NB4 (cell line): Measurements from ENCODE around the gene C11orf86.

Experiments used
- DNase-seq: peaks from one replicate; pipeline ENCODE4 v3.0.0; 2010; ENCODE audit warnings: low read depth
- H3K4me3 ChIP-seq: one replicate; pipeline ENCODE4 v1.5.1; 2011; ENCODE audit warnings: mild to moderate bottlenecking, low read depth, low read length, moderate library complexity
- CTCF ChIP-seq: IDR thresholded peaks from one replicate; pipeline ENCODE4 v1.5.1; 2012; ENCODE audit warnings: low read depth, low read length
- MAX ChIP-seq: IDR thresholded peaks from 2 replicates; pipeline ENCODE4 v1.6.1; 2011; ENCODE audit warnings: low read depth, low read length
- MYC ChIP-seq: IDR thresholded peaks from 2 replicates; pipeline ENCODE4 v1.6.1; 2011; ENCODE audit warnings: low read depth, low read length
- POLR2A ChIP-seq: IDR thresholded peaks from 2 replicates; pipeline ENCODE4 v1.6.1; 2011; ENCODE audit warnings: mild to moderate bottlenecking; ENCODE audit not compliant: insufficient read length; ENCODE audit errors: extremely low read depth

Gene C11orf86

GRCh38 chr11:67020949-67021348, 45.8 kb downstream of the C11orf86 start:
- no peak for DNase-seq
- no peak overlapping the region for H3K4me3 ChIP-seq
- no peak for TF ChIP-seq CTCF
- TF ChIP-seq MYC: no peak
- TF ChIP-seq POLR2A: no peak
- no peak for TF ChIP-seq MAX

- H3K4me3 ChIP-seq: no peak overlapping the region
- no peak for TF ChIP-seq MAX
- no peak for TF ChIP-seq POLR2A
- no peak for TF ChIP-seq CTCF
- no peak for TF ChIP-seq MYC
- DNase-seq: peak; percentile 20
Observed at GRCh38 chr11:67022341-67022933, 47.3 kb downstream of the C11orf86 start.

- peak; percentile 11 for DNase-seq
- TF ChIP-seq CTCF (no peak), MYC (no peak), POLR2A (no peak), MAX (no peak)
- no peak within 1 kb of the TSS for H3K4me3 ChIP-seq
Observed at GRCh38 chr11:67022961-67023956, 48.2 kb downstream of the C11orf86 start, which contains the start of gene SYT12. TSS of gene SYT12 (plus strand) at chr11:67023134. CDS start at chr11:67030145, 7,011 bp downstream.

GRCh38 chr11:67023957-67024353, 48.9 kb downstream of the C11orf86 start:
- TF ChIP-seq POLR2A (no peak), CTCF (no peak), MAX (no peak), MYC (no peak)
- no peak overlapping the region for H3K4me3 ChIP-seq
- no peak for DNase-seq

GRCh38 chr11:67024410-67024809, 49.3 kb downstream of the C11orf86 start:
- no peak overlapping the region for H3K4me3 ChIP-seq
- DNase-seq: peak; percentile 89
- peak; percentile 38; the same call in 1 of the 2 replicates for TF ChIP-seq MYC
- TF ChIP-seq POLR2A: no peak

- TF ChIP-seq POLR2A (no peak), CTCF (no peak), MAX (peak; percentile 79)
- peak; percentile 64 for DNase-seq
- H3K4me3 ChIP-seq: no peak overlapping the region
Observed at GRCh38 chr11:67024966-67025365, 49.9 kb downstream of the C11orf86 start.
